RWPE2 (cell line): Measurements from ENCODE around the gene SLC9B1.
A peak's percentile ranks its signal among the peaks of the same experiment; 100 is the strongest.

Experiments
- ATAC-seq: fragments of 200-7000 bp; cut with Tn5 transposase; 3 replicates; pipeline ENCODE4 v1.9.1; 2021; ENCODE audit warnings: low read depth
- DNase-seq: peaks from one replicate; pipeline ENCODE4 v3.0.0-alpha.2; 2020; ENCODE audit warnings: low spot score
- H3K27ac ChIP-seq: fragments of 450-650 bp; 2 replicates; pipeline ENCODE4 v1.5.1; 2017; ENCODE audit warnings: mild to moderate bottlenecking; ENCODE audit not compliant: poor library complexity, severe bottlenecking
- H3K27me3 ChIP-seq: fragments of 250-450 bp; sonication (Bioruptor Pico); 2 replicates; pipeline ENCODE4 v1.5.1; 2021; ENCODE audit warnings: mild to moderate bottlenecking, moderate library complexity; ENCODE audit not compliant: insufficient read depth, poor library complexity, severe bottlenecking
- H3K36me3 ChIP-seq: fragments of 250-450 bp; sonication (Bioruptor Pico); 2 replicates; pipeline ENCODE4 v1.5.1; 2020; ENCODE audit warnings: low read depth, mild to moderate bottlenecking, moderate library complexity
- H3K4me1 ChIP-seq: fragments of 250-450 bp; sonication (Bioruptor Pico); 2 replicates; pipeline ENCODE4 v1.5.1; 2021; ENCODE audit warnings: mild to moderate bottlenecking, moderate library complexity; ENCODE audit not compliant: insufficient read depth, poor library complexity, severe bottlenecking
- H3K4me3 ChIP-seq: fragments of 250-450 bp; sonication (Bioruptor Pico); 2 replicates; pipeline ENCODE4 v1.5.1; 2021; ENCODE audit warnings: mild to moderate bottlenecking, moderate library complexity; ENCODE audit not compliant: severe bottlenecking
- H3K9me3 ChIP-seq: fragments of 250-450 bp; sonication (Bioruptor Pico); 2 replicates; pipeline ENCODE4 v1.5.1; 2021; ENCODE audit warnings: mild to moderate bottlenecking, moderate library complexity; ENCODE audit not compliant: severe bottlenecking
- CTCF ChIP-seq: fragments of 450-650 bp; IDR thresholded peaks from one replicate; pipeline ENCODE4 v1.5.1; 2017; ENCODE audit warnings: mild to moderate bottlenecking, moderate library complexity; ENCODE audit not compliant: poor library complexity, severe bottlenecking

The SLC9B1 gene, protein sequence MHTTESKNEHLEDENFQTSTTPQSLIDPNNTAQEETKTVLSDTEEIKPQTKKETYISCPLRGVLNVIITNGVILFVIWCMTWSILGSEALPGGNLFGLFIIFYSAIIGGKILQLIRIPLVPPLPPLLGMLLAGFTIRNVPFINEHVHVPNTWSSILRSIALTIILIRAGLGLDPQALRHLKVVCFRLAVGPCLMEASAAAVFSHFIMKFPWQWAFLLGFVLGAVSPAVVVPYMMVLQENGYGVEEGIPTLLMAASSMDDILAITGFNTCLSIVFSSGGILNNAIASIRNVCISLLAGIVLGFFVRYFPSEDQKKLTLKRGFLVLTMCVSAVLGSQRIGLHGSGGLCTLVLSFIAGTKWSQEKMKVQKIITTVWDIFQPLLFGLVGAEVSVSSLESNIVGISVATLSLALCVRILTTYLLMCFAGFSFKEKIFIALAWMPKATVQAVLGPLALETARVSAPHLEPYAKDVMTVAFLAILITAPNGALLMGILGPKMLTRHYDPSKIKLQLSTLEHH

DNA sequence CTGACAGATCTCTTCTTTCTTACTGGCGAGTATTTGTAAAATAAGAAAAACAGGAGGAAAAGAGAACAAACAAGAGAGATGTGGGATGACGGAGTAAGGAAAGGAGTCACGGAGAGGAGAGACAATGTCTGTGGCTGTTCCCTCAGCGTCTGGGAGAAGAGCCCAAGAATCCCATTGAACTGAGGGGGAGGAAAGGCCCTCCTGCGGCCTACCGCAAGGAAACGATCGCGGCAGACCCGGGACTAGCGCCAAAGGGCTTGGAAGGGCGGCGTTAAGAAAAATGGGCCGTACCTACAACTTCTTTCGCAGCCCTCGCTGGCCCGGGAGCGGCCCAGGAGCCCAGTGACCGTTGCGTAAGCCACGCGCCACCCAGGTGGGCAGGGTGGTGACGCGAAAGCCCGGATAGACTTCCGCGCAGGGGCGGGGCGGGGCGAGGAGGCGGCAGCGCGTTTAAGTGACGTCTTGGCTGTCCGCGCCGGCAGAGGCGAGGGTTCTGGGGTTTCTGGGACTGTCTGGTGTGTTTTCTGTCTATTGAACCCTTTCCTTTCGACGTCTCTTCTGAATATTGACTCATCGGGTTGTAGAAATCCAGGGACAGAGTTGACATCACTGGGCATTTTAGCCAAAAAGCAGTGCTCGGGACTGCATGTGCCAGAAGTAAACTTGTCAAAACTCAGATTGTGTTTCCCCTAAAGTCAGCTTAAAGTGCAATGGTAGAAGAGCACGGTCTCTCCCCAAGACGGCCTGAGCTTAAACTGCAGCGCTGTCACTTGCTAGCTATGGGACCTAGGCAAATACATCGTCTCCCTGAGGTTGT is at the start of gene SLC9B1:
TSS of gene SLC9B1 (minus strand) at position 398 of the 817 bp plus-strand sequence. CDS start 27,994 bp downstream, outside the sequence.
- ATAC-seq (peak; percentile 96), DNase-seq (peak; percentile 96)
- TF ChIP-seq CTCF, result no peak

GRCh38 chr4:103067841-103068547 is 48.5 kb upstream of the SLC9B1 start:
- DNase-seq (no peak), ATAC-seq (peak; percentile 79)
- H3K36me3 ChIP-seq, result peaks cover 34% of the 10 kb centered on the region
- H3K9me3 ChIP-seq, result no peaks in the 10 kb centered on the region
- peak overlapping the region; percentile 31 for H3K27ac ChIP-seq
- TF ChIP-seq CTCF, result no peak
- no peaks in the 10 kb centered on the region for H3K27me3 ChIP-seq
- H3K4me1 ChIP-seq, result peaks cover 8% of the 10 kb centered on the region
- H3K4me3 ChIP-seq, result no peak overlapping the region

More for the DNA sequence above, at the start of gene SLC9B1:
- peak within 1 kb of the TSS; percentile 62 for H3K27ac ChIP-seq
- no peaks in the 10 kb centered on the region for H3K9me3 ChIP-seq
- H3K36me3 ChIP-seq, result no peaks in the 10 kb centered on the region
- no peaks in the 10 kb centered on the region for H3K4me1 ChIP-seq
- peak within 1 kb of the TSS; percentile 34 for H3K4me3 ChIP-seq
- H3K27me3 ChIP-seq, result no peaks in the 10 kb centered on the region

GRCh38 chr4:103060453-103061148 is 41.1 kb upstream of the SLC9B1 start:
- Histone ChIP-seq H3K27ac (no peak overlapping the region), H3K4me3 (no peak overlapping the region), H3K9me3 (no peaks in the 10 kb centered on the region), H3K36me3 (peaks cover 30% of the 10 kb centered on the region), H3K4me1 (no peaks in the 10 kb centered on the region), H3K27me3 (no peaks in the 10 kb centered on the region)
- ATAC-seq, result no peak
- no peak for DNase-seq
- TF ChIP-seq CTCF, result no peak

DNA sequence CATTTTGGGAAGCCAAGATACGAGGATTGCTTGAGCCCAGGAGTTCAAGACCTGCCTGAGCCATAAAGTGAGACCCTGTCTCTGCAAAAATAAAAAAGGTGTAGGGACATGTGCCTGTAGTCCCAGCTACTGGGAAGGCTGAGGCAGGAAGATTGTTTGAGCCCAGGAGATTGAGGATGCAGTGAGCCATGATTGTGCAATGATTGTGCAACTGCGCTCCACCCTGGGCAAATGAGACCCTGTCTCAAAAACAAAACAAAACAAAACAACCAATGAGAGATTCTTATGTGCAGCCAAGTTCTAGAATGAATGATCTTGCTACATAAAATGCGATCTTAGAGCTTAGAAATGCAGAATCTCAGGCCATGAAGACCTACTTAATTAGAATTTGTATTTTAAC is 34.5 kb upstream of the SLC9B1 start:
- ATAC-seq, result no peak
- H3K9me3 ChIP-seq, result no peaks in the 10 kb centered on the region

More for the DNA sequence above, 34.5 kb upstream of the SLC9B1 start:
- Histone ChIP-seq H3K27me3 (no peaks in the 10 kb centered on the region), H3K27ac (no peak overlapping the region), H3K4me1 (no peaks in the 10 kb centered on the region), H3K36me3 (peaks cover 3% of the 10 kb centered on the region; the same call in 1 of the 2 replicates), H3K4me3 (no peak overlapping the region)
- no peak for TF ChIP-seq CTCF
- no peak for DNase-seq
